HG03520 (cell line): ENCODE measurements around the gene MRPL48.
"Not testable (repeated sequence)": the region's sequence is repeated elsewhere in the genome, so short reads cannot be mapped to it uniquely, and the experiment has no call there.

Experiments
- ATAC-seq: cut with Tn5 transposase; IDR thresholded peaks from one replicate; pipeline ENCODE4 v1.9.1; 2021; ENCODE audit warnings: mild to moderate bottlenecking, moderate library complexity; ENCODE audit not compliant: unreplicated experiment

MRPL48 gene

DNA sequence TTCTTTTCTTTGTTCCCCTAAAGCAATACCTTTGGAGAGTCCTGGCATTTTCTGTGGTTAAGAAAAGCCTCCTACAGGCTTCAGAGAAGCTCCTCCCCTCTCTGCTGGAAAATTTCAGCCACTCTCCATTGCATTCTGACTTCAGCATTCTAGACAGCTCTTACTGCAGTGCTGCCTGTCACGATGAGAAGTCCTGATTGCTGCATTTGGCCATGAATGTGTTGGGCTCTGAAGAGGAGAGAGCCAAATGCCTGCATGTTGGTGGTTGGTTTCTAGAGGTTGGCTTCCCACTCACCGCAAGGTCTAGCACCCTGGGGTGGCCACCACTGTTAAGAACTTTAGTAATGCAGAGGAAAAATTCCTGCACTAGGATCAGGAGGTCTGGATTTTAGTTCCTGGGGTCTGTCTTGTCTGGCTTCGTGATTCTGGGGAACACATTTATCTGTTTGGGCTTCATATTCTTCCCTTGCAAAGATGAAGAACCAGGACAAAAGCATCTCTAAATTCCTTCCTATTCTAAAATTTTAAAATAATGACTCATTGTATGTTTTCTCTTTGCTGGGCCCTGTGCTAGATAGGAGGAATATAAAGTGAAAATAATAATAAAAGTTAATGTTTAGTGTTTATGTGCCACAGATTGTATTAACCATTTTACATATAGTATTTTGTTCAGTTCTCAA, 50.9 kb downstream of the MRPL48 start:
- ATAC-seq = no peak

DNA sequence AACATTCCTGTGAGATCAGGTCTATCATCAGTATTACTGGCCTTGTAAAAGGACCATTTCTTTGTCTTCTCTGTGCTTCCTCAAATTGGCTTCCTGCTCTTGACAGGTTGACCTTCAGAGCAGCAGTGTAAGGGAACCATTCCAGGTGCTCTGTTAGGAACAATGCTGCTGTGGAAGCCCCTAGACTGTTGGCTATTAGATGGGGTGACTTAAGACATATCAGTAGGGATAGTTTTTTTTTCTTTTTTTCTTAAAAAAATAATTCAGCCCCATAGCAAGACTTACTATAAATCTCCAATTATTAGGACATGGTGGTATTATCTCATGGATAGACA, 51.4 kb downstream of the MRPL48 start:
- no peak for ATAC-seq

DNA sequence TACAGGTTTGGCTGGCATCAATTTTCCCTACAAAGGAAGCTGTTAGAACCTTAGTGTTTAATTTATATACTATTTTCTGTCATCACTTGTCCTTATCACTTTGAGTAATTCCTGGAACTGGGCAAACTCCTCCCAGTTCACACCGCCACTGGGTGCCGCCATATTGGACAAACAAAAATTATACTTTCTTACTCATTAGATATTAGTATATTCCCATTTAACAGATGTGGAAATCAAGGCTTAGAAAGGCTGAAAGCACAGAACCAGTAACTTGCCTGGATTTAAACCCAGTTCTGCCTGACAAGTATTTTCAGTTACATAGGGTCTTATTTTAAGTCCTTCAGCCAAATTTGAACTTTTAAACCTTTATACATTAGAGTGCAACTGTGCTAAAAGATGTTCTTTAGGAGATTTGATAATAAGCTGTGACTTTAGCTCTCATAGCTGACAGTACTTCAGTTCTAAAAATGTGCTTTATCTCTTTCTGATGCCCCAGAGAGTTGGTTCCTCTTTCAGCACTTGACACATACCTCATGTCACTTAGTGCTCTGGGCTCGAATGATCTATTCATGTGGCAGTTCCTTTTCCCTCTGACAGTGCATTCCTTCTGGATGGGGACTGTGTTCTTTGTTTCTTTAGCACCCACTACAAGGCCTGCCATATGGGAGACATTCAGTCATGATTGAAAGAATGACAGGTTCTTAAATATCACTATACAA, 63.5 kb downstream of the MRPL48 start:
- no peak for ATAC-seq

DNA sequence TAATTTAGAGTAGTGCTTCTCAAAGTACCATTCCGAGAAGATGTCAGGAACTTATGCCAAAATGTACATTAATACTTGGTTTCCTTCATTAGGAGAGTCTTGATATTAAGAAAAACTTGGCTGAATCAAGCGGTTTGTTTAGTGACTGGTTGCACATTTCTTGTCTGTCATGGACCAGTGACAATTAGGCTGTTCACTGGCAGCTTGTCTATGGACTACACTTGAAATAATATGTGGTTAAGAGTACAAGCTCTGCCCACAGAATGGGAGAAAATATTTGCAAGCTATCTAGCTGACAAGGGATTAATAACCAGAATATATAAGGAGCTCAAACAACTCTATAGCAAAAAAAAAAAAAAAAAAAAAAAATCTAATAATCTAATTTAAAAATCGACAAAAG, 64.4 kb downstream of the MRPL48 start:
- ATAC-seq = no peak

DNA sequence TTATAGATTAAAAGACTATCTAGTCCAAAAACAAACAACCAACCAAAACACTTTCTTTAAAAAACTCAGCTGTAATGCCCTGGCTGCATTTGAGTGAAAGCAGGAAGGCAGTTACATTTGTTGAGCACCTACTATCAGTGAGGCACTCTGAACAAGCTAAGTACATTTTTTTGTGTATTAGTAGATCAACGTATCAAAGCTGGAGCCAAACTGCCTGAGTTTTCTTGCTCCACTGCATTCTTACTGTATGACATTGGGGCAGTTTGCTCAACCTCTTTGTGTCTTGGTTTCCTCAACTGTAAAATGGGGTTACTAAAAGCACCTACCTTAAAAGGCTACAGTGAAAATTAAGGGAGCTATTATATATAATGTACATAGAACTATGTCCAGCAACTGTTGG, 67.0 kb downstream of the MRPL48 start:
- no peak for ATAC-seq

DNA sequence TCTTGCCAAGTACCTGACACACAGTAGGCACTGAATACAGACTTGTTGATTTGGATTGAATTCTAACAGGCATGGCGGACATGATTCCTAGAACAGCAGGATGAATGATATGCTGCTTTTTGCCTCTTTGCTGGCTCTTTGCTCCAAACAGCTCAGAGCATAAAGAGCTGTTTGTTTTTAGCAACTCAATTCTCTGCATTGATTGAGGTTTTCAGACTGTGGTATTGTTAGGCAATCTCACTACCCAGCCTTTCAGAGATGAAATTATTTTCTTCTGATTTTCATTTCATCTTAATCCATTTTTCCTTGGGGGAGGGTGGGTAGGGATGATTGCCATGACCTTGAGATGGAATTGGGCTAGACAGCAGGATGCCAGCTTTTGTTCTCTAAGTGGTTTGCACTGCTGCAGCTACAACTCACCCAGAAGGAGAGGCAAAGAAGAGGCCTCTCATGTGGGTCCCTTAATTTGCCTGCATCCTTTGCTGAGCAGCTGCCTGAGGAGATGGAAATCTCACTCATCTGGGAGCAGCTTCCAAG, 68.4 kb downstream of the MRPL48 start:
- no peak for ATAC-seq

DNA sequence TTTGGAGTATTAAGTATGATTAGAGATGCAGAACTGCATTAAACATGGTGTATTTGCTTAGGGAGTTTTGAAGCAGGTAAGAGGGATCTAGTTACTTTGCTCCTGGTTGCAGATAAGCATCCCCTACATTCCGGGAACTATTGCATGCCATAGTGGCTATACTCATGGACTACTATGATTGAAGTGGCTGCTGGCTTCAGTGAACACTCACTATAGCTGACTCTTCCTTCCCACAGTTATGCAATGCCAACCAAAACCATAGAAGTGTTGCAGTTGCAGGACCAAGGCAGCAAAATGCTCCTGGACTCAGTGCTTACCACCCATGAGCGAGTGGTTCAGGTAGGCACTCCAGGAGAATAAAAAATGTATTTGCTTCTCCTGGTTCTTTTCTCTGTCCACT, 72.0 kb downstream of the MRPL48 start:
- no peak for ATAC-seq

DNA sequence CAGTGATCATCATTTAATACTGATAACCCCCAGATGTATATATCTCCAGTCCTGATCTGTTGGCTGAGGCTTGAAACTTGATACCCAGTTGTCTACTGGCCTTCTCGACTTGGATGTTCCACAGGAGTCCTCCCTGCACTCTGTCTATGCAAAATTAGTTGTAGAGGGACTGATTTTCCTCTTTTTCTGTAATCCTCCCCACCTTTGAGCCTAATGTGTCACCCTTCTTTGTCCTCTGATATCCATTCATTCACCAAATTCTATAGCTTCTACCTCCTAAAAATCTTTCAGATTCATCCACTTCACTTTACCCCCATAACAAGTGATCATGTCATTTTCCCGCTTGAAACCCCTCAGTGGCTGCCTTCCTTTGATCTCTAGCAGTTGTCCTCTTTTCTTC, 72.5 kb downstream of the MRPL48 start:
- ATAC-seq = no peak

DNA sequence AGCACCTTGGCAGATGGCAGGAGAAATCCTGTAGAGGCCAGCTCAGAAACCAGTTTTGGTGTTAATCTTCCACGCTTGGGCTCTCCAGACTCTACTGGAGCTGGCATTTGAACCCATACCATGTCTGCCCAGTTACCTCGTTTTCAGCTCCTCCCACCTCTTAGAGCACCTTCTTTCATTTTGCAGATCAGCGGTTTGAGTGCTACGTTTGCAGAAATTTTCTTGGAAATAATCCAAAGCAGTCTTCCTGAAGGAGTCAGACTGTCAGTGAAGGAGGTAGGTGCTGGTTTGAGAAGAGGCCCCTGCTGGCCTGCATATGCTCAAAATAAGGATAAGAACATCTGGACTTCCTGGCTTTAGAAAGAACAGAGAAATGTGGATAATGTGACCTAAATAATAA, 75.3 kb downstream of the MRPL48 start:
- ATAC-seq = no peak

DNA sequence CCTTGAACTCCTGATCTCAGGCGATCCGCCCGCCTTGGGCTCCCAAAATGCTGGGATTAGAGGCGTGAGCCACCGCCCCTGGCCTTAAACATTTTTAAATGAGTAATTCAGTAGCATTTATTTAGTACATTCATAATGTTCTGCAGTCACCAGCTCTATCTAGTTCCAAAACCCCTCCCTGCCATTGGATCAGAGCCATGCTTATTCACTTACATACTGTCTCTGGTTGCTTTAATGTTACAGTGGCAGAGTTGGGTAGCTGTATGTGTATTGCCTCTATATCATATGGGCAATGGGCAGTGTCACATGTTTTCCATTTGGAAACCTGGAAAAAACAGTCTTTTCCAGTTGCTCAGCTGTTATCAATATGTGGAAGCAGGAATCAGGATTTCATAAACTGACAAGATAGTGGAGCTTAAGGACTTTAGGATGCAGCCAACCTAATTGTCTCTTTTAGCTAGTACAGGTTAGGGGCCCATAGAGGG, 78.5 kb downstream of the MRPL48 start:
- ATAC-seq = no peak

DNA sequence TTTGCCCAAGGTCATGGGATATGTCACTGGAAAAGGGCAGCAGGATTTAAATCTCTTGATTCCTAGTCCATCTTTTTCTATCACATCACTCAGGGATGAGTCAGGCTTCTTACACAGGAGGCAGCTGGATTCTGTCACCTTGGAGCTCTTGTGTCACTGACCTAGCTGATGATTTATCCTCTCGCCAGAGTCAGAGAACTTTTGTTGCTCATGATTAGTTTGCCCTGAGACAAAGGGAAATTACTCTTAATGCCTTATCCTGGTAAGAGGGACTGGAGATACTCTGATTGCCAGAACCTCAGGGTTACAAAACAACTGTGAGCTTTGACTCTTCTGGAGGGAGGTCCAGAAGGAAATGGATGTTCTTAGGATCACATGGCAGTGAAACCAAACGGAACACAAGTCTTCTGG, 78.9 kb downstream of the MRPL48 start:
- no peak for ATAC-seq

DNA sequence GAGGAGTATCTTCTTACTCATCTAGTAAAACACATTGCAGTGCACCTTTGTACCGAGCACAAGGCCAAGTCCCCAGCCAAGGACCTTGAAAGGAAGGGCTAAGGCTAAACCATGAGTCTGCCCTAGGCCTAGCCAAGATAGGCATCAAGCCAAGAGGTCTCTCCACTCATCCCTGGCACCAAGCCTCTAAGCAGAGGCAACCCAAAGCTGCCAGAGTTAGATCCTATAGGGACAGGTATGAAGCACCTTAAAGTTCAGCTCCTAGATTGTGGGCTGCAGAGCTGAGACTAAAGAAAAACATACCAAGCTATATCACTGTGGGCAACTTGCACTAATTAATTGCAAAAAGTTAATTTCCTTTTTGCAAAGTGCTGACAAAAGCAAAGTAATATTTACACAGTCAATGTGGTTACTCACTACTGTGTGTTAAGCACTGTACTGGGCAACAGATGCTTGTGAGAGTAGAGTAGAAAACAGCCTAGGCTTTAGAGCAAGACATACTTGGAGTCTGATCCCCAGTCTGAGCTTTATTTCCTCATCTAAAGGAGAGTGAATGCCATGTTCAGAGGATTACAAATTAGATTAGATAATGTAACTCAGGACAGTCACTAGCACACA, 81.8 kb downstream of the MRPL48 start:
- no peak for ATAC-seq

DNA sequence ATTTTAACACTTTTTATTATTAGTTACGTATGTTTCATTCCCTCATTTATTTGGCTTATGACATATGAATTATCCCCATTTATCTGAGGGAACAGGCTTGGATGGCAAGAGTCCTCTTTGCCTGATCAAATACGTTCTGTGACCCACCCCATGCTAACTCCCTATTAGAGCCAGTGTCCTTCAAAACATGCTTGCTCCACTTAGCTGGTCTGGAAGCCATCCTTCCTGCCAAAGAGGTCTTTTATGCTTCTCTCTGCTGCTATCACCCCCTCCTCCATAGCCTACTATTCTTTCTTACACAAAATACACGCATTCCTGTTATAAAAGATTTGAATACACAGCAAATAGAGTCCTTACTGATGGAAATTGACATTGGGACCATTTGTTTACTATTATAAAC, 82.6 kb downstream of the MRPL48 start:
- ATAC-seq = no peak

DNA sequence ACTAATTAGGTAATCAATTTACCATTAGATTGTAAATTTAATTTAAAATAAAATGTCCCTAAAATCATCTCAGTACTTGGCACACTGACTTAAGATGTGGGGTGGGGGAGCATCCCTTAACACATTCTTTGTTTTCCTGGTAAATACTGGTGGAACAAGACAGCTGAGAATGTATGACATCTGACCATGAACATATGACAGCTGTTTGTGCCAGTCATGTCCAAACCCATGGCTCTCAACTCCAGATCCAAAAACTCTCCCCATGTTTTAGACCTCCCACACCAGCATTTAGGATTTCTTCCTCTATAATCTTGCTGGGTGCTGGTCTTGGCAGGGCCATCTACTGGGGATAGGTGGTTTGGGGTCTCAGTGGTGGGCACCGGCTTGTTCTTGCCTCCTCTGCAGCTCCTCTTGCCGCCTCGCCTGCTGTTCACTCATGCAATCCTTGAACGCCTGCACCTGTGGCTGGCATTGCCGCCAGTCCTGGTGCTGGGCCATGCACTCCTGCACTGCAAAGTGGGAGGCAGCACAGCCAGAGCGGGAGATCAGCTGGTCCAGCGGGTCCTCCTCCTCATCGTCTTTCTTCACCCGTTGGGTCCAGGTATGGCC, 85.2 kb downstream of the MRPL48 start:
- ATAC-seq = no peak

DNA sequence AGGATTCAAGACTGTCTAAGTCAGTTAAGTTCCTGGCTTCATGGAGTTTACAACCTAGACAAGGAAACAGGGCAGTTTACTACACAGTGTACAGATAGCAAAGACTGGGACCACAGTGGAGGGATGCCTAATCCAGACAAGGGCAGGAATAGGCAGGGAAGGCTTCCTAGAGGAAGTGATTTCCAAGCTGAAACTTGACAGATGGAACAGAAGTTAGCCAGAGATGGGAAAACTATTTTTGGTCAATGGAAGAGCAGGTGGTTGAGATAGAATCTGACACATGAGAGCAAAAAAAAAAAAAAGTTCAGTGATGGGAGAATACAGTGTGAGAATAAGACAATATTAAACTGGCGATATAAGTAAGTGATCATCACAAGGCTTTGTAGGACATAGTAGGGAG, 87.7 kb downstream of the MRPL48 start:
- no peak for ATAC-seq

DNA sequence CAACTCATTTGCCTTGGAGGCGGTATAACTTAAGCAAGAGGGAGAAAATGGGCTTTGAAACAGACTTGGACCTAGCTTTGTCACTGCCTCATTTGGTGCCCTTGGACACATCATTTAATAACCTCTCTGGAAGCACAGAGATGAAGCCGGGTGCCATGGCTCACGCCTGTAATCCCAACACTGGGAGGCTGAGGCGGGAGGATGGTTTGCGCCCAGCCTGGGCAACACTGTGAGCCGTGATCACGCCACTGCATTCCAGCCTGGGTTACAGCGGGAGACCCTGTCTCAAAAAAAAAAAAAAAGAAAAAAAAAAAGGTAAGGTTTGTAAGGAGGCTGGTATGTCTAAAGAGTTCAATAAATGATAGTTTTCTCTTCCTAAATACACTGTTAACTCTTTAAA, 88.2 kb downstream of the MRPL48 start:
- ATAC-seq = no peak

DNA sequence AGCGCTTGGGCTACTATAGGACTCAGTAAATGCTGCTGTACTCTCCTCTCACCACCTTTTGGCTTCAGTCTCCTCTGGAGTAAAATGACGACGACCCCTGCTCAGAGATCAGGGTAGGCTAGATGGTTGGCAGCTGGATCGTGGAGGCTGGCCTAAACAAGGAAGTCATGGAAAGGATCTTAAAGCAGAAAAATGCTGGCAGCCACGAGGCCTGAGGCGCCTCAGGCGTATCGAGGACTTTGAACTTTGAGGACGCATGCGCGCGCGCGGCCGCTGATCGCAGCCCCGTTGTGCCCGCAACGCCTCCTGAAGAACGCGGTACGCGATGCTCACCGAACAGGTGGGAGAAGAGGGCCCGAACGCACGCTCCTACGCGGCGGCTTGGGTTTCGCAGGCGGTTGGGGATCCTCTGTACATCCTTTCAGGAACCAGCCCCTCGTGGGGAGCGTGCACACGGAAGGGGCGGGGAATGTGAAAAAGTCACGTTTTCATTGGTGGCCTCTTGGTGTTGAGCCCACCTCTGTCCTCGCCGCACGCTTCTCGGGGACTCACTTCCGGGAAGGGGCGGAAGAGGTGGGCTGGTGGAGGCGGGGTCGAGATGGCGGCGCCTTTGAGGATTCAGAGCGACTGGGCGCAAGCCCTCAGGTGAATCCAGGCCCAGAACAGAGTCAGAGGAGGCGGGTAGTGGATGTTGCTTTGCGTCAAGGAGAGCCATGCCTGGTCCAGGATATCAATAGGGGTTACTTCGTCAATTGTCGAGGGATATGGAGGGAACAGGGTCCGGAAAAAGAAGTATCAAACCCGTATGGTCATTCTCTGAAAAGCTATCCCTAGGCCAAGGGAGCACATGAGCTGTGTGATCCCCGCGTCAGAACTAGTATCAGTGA, 89.0 kb downstream of the MRPL48 start, which contains the start of the genes COA4 and PAAF1:
Gene COA4 (minus strand): TSS at position 423 of the 887 bp plus-strand sequence. CDS start 3,468 bp downstream, outside the sequence.
Gene PAAF1 (plus strand): TSS at position 576 of the 887 bp plus-strand sequence. CDS start 23 bp downstream, at position 599.
- ATAC-seq = peak; percentile 96

DNA sequence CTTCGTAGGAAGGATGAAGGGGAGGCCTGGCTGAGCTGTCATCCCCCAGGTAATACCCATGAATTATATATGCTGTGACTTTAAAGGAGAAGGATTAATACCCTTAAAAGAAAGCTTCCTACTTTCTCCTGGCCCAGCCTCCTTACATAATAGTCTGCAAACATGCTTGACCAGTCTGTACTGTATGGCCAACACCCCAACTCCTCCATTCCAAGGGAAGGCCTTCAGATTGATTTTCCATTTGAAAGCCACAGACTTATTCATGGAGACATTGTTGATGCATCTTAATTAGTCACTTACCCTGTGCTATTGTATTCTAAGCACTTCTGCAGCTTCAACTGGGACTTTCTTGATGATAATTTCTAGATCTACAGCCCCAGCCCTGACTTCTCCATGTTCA, 91.1 kb downstream of the MRPL48 start:
- no peak for ATAC-seq

DNA sequence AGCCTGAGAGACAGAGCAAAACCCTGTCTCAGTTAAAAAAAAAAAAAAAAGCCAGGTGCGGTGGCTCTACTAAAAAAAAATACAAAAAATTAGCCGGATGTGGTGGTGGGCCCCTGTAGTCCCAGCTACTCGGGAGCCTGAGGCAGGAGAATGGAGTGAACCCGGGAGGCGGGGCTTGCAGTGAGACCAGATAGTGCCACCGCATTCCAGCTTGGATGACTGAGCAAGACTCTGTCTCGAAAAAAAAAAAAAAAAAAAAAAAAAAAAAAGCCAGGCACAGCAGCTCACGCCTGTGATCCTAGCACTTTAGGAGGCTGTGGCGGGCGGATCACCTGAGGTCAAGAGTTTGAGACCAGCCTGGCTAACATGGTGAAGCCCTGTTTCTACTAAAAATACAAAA, 92.8 kb downstream of the MRPL48 start:
- not testable (repeated sequence) for ATAC-seq

DNA sequence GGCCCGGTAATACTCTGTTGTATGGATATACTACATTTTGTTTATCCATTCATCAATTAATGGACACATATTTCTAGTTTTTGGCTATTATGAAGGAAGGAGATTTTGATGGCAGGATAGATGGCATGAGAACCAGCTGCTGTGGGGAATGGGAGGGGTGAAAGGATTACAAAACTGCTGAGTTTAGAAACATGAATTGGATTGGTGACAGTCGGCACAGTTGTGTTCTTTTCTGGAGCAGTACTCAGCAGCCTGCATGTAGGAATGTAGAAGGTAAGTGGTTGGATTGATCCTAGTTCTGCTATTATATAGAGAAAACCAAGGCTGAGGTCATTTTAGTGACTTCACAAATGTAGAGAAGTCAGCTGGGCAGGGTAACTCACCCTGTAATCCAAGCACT, 96.2 kb downstream of the MRPL48 start:
- ATAC-seq = no peak
